HepG2 (cell line): ENCODE results near the gene KLF3. TPM values are rescaled to one million over a fixed set of nuclear protein-coding genes. Genes with fewer than 3 reads are reported as not detected.

Experiments used
- ARNT2 ChIP-seq: sonication (generic); formaldehyde crosslinking; IDR thresholded peaks from 2 replicates; pipeline ENCODE4 v1.8.0; 2022; ENCODE audit warnings: mild to moderate bottlenecking, low read depth, missing genetic modification reagents, moderate library complexity
- ATRX ChIP-seq: sonication (generic); formaldehyde crosslinking; IDR thresholded peaks from 2 replicates; pipeline ENCODE4 v1.4.0; 2020; ENCODE audit warnings: missing genetic modification reagents, borderline replicate concordance
- FOXM1 ChIP-seq: sonication (generic); formaldehyde crosslinking; IDR thresholded peaks from 2 replicates; pipeline ENCODE4 v1.5.0; 2020; ENCODE audit warnings: missing genetic modification reagents
- FOXO1 ChIP-seq: sonication (generic); formaldehyde crosslinking; IDR thresholded peaks from 2 replicates; pipeline ENCODE4 v1.4.0; 2020; ENCODE audit warnings: missing genetic modification reagents
- HBP1 ChIP-seq: IDR thresholded peaks from 2 replicates; pipeline ENCODE4 v1.6.1; 2016; ENCODE audit warnings: low read depth, control low read depth
- KLF13 ChIP-seq: sonication (generic); formaldehyde crosslinking; IDR thresholded peaks from 2 replicates; pipeline ENCODE4 v1.4.0; 2020; ENCODE audit warnings: mild to moderate bottlenecking, missing genetic modification reagents
- MAFF ChIP-seq: IDR thresholded peaks from 2 replicates; pipeline ENCODE4 v1.6.1; 2011; ENCODE audit warnings: low read depth, low read length, improper control_type of control experiment
- MLX ChIP-seq: IDR thresholded peaks from 2 replicates; pipeline ENCODE4 v1.6.1; 2016
- MNT ChIP-seq: fragments of 450-650 bp; IDR thresholded peaks from 2 replicates; pipeline ENCODE4 v1.6.1; 2016
- POLR2A ChIP-seq, 2 experiments: IDR thresholded peaks; 2 replicates each; pipeline ENCODE4 v1.6.1; 2011; ENCODE audit warnings: low read depth in 2 of 2, low read length in 2 of 2, mild to moderate bottlenecking in 1 of 2, moderate library complexity in 1 of 2; ENCODE audit not compliant: insufficient read depth in 1 of 2
- RBM39 ChIP-seq: fragments of 200-400 bp; formaldehyde crosslinking; IDR thresholded peaks from one replicate; pipeline ENCODE4 v1.6.1; 2018; ENCODE audit warnings: antibody characterized with exemption, mild to moderate bottlenecking, low read depth, low read length; ENCODE audit not compliant: poor library complexity, severe bottlenecking
- SP1 ChIP-seq, 2 experiments: fragments of 450-650 bp in 1 of 2; sonication (generic) in 1 of 2; formaldehyde crosslinking in 1 of 2; IDR thresholded peaks; 2 replicates each; pipeline versions ENCODE4 v1.4.0 to v1.6.1; 2016 to 2020; ENCODE audit warnings: missing genetic modification reagents in 1 of 2
- SP140L ChIP-seq: sonication (generic); formaldehyde crosslinking; IDR thresholded peaks from 2 replicates; pipeline ENCODE4 v1.4.0; 2020; ENCODE audit warnings: missing genetic modification reagents, borderline replicate concordance
- THAP11 ChIP-seq: IDR thresholded peaks from 2 replicates; pipeline ENCODE4 v1.6.1; 2016; ENCODE audit warnings: missing biosample characterization, missing genetic modification reagents
- THYN1 ChIP-seq: sonication (generic); formaldehyde crosslinking; IDR thresholded peaks from 2 replicates; pipeline ENCODE4 v1.8.1; 2023; ENCODE audit warnings: low read depth, mild to moderate bottlenecking, moderate library complexity, missing genetic modification reagents, borderline replicate concordance
- TP53 ChIP-seq: sonication (generic); formaldehyde crosslinking; conservative IDR thresholded peaks from 2 replicates; pipeline ENCODE4 v1.4.0; 2020; ENCODE audit warnings: missing genetic modification reagents
- TSC22D2 ChIP-seq: sonication (generic); formaldehyde crosslinking; IDR thresholded peaks from 2 replicates; pipeline ENCODE4 v1.5.1; 2020; ENCODE audit warnings: missing genetic modification reagents, mild to moderate bottlenecking, borderline replicate concordance
- ZKSCAN8 ChIP-seq: IDR thresholded peaks from 2 replicates; pipeline ENCODE4 v1.6.1; 2016; ENCODE audit warnings: borderline replicate concordance, missing genetic modification reagents, missing compliant biosample characterization
- ZNF101 ChIP-seq: sonication (generic); formaldehyde crosslinking; IDR thresholded peaks from 2 replicates; pipeline ENCODE4 v1.4.0; 2020; ENCODE audit warnings: mild to moderate bottlenecking, low read depth, missing genetic modification reagents, borderline replicate concordance
- ZNF326 ChIP-seq: sonication (generic); formaldehyde crosslinking; IDR thresholded peaks from 2 replicates; pipeline ENCODE4 v1.4.0; 2020; ENCODE audit warnings: missing genetic modification reagents, borderline replicate concordance
- ZNF616 ChIP-seq: sonication (generic); formaldehyde crosslinking; IDR thresholded peaks from 2 replicates; pipeline ENCODE4 v1.5.0; 2020; ENCODE audit warnings: low read depth, mild to moderate bottlenecking, missing genetic modification reagents
- ZSCAN31 ChIP-seq: sonication (generic); formaldehyde crosslinking; IDR thresholded peaks from 2 replicates; pipeline ENCODE4 v1.5.0; 2020; ENCODE audit warnings: low read depth, mild to moderate bottlenecking, missing genetic modification reagents
- polyA plus RNA-seq, 8 experiments: library from polyadenylated mRNA; depleted of rRNA in 3 of 8; stranded (reverse) in 7 of 8; unstranded in 1 of 8; fragments of >200 nt; fragmentation: Illumina TruSeq in 4 of 8; extraction: Trizol in 4 of 8; gene quantifications; 2 replicates each; pipeline versions ENCODE4 v1.2.1 to v1.2.3, GENCODE V29; 2011 to 2016; ENCODE audit warnings: low read depth in 4 of 8, missing spikeins in 1 of 8, mixed read lengths in 1 of 8; ENCODE audit not compliant: insufficient read depth in 1 of 8
- total RNA-seq, 5 experiments: library from RNA; depleted of rRNA; stranded (reverse); fragments of >200 nt; fragmentation: Illumina TruSeq; extraction: Trizol; gene quantifications; 2 replicates each; pipeline ENCODE4 v1.2.3, GENCODE V29; 2016; ENCODE audit warnings: low read depth in 1 of 5

KLF3 gene
- total and polyA plus RNA-seq, 2 of the 13 experiments (the other 11 are each of a cell fraction or from before 2014, with no cell fraction given), result 29.1 to 37.8 TPM

- TF ChIP-seq THYN1 (CRISPR knock-in tag), result no peak
- TF ChIP-seq TP53, result peak; percentile 66
- TF ChIP-seq ZNF326 (CRISPR knock-in tag), result peak; percentile 91; the same call in 1 of the 2 replicates
- TF ChIP-seq POLR2A (IDR thresholded peaks at IDR 0.05; ENCODE audit: insufficient read depth in 1 of 2, low read depth in 2 of 2, low read length in 2 of 2), result peak; percentile 68 to 80
- peak; percentile 71; the same call in 1 of the 2 replicates for TF ChIP-seq ARNT2 (CRISPR knock-in tag)
- TF ChIP-seq ZNF616 (CRISPR knock-in tag), result no peak
- peak; percentile 50; the same call in 1 of the 2 replicates for TF ChIP-seq ZSCAN31 (CRISPR knock-in tag)
- no peak; the same call in 1 of the 2 replicates for TF ChIP-seq TSC22D2 (CRISPR knock-in tag)
- no peak for TF ChIP-seq ZNF101 (CRISPR knock-in tag)
- TF ChIP-seq THAP11 (CRISPR knock-in tag), result peak; percentile 76; the same call in 1 of the 2 replicates
- TF ChIP-seq SP1 (IDR thresholded peaks at IDR 0.05), result no peak
- peak; percentile 49; the same call in 1 of the 2 replicates for TF ChIP-seq SP1 (CRISPR knock-in tag; IDR thresholded peaks at IDR 0.05)
- peak; percentile 76; the same call in 1 of the 2 replicates for TF ChIP-seq ZKSCAN8 (CRISPR knock-in tag)
- TF ChIP-seq MAFF, result no peak
- no peak for TF ChIP-seq KLF13
- peak; percentile 94 for TF ChIP-seq MLX
- no peak for TF ChIP-seq SP140L (CRISPR knock-in tag)
- peak; percentile 66; the same call in 1 of the 2 replicates for TF ChIP-seq HBP1 (CRISPR knock-in tag)
- no peak for TF ChIP-seq RBM39
- TF ChIP-seq FOXM1 (CRISPR knock-in tag), result no peak
- no peak for TF ChIP-seq MNT
- TF ChIP-seq FOXO1 (CRISPR knock-in tag), result peak; percentile 98
- TF ChIP-seq ATRX (CRISPR knock-in tag), result no peak
Measured at GRCh38 chr4:38673130-38673978, 9.4 kb downstream of the KLF3 start (continued).
